ENCODE data around the gene ZBTB18. TPM values are rescaled to one million over a fixed set of nuclear protein-coding genes. Genes with fewer than 3 reads are reported as not detected.

Gene ZBTB18
- total RNA-seq, 1 donor from 2014 or later, result 16.7 TPM

DNA sequence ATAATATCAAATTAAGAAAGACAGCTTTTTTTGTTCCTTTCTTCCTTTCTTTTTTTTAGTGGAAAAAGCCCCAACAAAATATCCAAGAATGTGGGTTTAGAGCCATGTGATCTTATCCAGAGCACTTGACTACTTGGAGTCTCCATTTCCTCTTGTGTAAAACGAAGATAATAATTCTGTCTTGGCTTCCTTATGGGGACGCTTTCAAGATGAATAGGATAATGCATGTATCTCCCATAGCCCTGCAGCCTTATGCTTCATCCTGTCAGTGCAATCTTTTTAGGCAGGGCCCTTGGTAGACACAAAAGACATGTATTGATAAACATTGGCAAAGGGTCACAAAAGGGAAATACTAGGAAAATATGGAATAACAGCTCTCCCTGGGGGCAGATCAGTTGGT lies 34.8 kb downstream of the ZBTB18 start:
- Mint-ChIP-seq H3K4me3 (no peak overlapping the region), H3K27me3 (peaks cover 42% of the 10 kb centered on the region), H3K9me3 (peaks cover 25% of the 10 kb centered on the region), H3K27ac (no peak overlapping the region), H3K36me3 (no peaks in the 10 kb centered on the region), H3K4me1 (ENCODE audit: unreplicated experiment) (peaks cover 6% of the 10 kb centered on the region)
- no peak for DNase-seq (ENCODE audit: extremely low spot score, unreplicated experiment)
- TF ChIP-seq, protein P1, sequence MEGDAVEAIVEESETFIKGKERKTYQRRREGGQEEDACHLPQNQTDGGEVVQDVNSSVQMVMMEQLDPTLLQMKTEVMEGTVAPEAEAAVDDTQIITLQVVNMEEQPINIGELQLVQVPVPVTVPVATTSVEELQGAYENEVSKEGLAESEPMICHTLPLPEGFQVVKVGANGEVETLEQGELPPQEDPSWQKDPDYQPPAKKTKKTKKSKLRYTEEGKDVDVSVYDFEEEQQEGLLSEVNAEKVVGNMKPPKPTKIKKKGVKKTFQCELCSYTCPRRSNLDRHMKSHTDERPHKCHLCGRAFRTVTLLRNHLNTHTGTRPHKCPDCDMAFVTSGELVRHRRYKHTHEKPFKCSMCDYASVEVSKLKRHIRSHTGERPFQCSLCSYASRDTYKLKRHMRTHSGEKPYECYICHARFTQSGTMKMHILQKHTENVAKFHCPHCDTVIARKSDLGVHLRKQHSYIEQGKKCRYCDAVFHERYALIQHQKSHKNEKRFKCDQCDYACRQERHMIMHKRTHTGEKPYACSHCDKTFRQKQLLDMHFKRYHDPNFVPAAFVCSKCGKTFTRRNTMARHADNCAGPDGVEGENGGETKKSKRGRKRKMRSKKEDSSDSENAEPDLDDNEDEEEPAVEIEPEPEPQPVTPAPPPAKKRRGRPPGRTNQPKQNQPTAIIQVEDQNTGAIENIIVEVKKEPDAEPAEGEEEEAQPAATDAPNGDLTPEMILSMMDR (conservative IDR thresholded peaks at IDR 0.05), result no peak

DNA sequence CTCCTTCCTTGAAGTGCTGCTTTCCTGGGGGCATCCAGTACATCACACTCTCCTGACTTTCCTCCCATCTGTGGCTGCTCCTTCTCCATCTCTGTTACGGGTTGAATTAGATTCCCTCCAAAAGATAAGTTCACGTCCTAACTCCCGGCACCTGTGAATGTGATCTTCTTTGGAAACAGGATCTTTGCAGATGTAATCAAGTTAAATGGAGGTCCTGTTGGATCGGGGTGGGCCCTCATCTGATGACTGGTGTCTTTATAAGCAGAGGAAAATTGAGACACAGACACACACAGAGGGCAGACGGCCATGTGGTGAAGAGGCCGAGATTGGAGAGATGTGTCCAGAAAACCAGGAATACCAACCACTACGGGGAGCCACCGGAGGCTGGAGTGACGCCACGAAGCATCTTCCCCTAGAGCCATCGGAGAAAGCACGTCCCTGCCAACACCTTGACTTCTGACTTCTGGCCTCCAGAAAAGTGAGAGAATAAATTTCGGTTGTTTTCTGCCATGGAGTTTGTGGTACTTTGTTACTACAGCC lies 36.0 kb downstream of the ZBTB18 start:
- peaks cover 6% of the 10 kb centered on the region for H3K4me1 Mint-ChIP-seq (ENCODE audit: unreplicated experiment)
- peaks cover 41% of the 10 kb centered on the region for H3K27me3 Mint-ChIP-seq
- H3K4me3 Mint-ChIP-seq, result no peak overlapping the region
- H3K27ac Mint-ChIP-seq, result no peak overlapping the region
- peaks cover 25% of the 10 kb centered on the region for H3K9me3 Mint-ChIP-seq
- no peak for DNase-seq (ENCODE audit: extremely low spot score, unreplicated experiment)
- no peaks in the 10 kb centered on the region for H3K36me3 Mint-ChIP-seq
- TF ChIP-seq, protein P1 (conservative IDR thresholded peaks at IDR 0.05), result no peak

DNA sequence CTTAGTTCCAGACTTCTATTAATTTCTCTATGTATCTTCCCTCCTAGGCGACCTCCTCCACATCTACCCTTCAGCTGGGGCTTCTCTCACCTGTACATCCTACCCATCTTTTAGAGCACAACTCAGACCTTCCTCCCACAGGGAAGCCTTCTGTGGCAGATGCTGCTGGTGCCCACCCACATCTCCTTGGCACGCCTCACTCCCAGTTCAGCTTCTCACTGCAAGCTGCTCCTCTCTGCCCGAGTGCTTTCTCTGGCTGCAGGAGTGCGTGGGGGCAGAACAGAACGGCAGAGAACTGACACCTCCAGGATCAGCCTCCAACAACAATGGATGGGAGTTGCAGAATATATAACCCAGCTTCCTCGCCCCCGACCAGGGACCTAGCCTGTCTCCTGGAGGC lies 36.5 kb downstream of the ZBTB18 start:
- no peaks in the 10 kb centered on the region for H3K36me3 Mint-ChIP-seq

DNA sequence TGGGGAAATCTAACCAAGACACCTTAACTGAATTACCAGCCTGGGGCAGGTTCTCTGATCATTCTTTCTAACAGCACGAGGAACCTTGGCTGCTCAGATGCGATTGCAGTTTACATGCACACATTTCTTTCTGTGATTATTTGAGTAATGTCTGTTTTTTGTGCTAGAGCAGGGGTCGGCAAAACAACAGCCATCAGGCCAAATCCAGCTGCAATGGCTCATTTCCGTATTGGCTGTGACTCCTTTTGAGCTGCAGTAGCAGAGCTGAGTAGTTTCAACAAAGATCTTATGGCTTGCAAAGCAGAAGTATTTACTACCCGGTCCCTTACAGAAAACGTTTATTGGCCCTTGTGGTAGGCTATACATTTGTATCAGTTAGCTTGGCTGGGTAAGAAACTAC lies 37.1 kb downstream of the ZBTB18 start:
- no peak overlapping the region for H3K4me3 Mint-ChIP-seq
- no peak for DNase-seq (ENCODE audit: extremely low spot score, unreplicated experiment)
- no peaks in the 10 kb centered on the region for H3K36me3 Mint-ChIP-seq
- peaks cover 16% of the 10 kb centered on the region for H3K9me3 Mint-ChIP-seq
- TF ChIP-seq, protein P1 (conservative IDR thresholded peaks at IDR 0.05), result no peak
- no peak overlapping the region for H3K27ac Mint-ChIP-seq
- H3K4me1 Mint-ChIP-seq (ENCODE audit: unreplicated experiment), result peaks cover 15% of the 10 kb centered on the region
- H3K27me3 Mint-ChIP-seq, result peaks cover 40% of the 10 kb centered on the region

More for the DNA sequence above, 36.5 kb downstream of the ZBTB18 start:
- Mint-ChIP-seq H3K4me1 (ENCODE audit: unreplicated experiment) (peaks cover 10% of the 10 kb centered on the region), H3K9me3 (peaks cover 20% of the 10 kb centered on the region), H3K4me3 (no peak overlapping the region), H3K27me3 (peaks cover 40% of the 10 kb centered on the region), H3K27ac (no peak overlapping the region)
- no peak for DNase-seq (ENCODE audit: extremely low spot score, unreplicated experiment)
- TF ChIP-seq, protein P1 (conservative IDR thresholded peaks at IDR 0.05), result no peak

DNA sequence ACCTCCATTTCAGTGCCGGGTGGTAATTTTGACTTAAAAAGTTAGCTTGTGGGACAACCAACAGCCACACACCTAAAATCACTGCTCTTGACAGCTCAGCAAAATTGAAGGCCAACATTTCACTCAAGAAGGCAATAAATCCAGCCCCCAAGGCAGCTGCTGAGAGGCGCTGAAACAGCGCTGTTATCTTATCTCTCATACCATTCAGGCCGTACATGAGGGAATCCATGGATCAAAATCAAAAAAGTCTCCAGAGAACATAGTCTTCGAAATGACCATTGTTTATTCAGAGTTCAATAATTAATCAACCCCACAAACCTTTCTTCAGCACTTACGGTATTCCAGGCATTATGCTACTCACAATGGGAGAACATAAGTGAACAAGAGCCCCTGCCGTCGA lies 38.5 kb downstream of the ZBTB18 start:
- Mint-ChIP-seq H3K4me3 (no peak overlapping the region), H3K36me3 (no peaks in the 10 kb centered on the region)

More for the DNA sequence above, 38.5 kb downstream of the ZBTB18 start:
- H3K27me3 Mint-ChIP-seq, result peaks cover 29% of the 10 kb centered on the region
- peaks cover 15% of the 10 kb centered on the region for H3K4me1 Mint-ChIP-seq (ENCODE audit: unreplicated experiment)
- TF ChIP-seq, protein P1 (conservative IDR thresholded peaks at IDR 0.05), result no peak
- no peak for DNase-seq (ENCODE audit: extremely low spot score, unreplicated experiment)
- peaks cover 15% of the 10 kb centered on the region for H3K9me3 Mint-ChIP-seq
- no peak overlapping the region for H3K27ac Mint-ChIP-seq

Measured in type B pancreatic cell (in vitro differentiated cells).